ENCODE results near the gene DIS3L2.

DNA sequence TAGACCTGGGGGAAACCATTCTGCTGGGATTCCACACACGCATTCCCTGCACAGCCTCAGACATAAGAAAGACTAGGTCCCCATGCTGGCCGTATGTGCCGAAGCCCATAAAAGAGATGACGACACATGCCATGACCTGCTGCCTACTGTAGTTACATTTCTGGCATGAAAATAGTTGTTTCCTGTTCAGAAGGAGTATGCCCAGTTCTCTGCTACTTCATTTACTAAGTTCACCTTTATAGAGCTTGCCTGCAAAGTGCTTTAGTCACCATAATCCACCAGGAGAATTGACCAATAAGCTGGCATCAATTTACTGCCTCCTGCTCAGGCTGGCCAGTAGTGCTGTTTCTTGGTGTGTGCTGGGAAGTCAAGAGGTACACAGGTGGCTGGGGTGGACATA lies 266.8 kb downstream of the DIS3L2 start:
- TF ChIP-seq L3MBTL2 (conservative IDR thresholded peaks at IDR 0.05) = no peak
- no peak for TF ChIP-seq TARDBP (IDR thresholded peaks at IDR 0.05)
- TF ChIP-seq FOXM1 (IDR thresholded peaks at IDR 0.05; ENCODE audit: borderline replicate concordance) = no peak
- no peak for TF ChIP-seq ELF4 (IDR thresholded peaks at IDR 0.05)
- TF ChIP-seq SUZ12 (IDR thresholded peaks at IDR 0.05) = no peak
- no peak for TF ChIP-seq SP1 (IDR thresholded peaks at IDR 0.05)
- no peak for TF ChIP-seq FOXA1 (IDR thresholded peaks at IDR 0.05)
- TF ChIP-seq FOXK2 (IDR thresholded peaks at IDR 0.05) = no peak
- no peak for TF ChIP-seq ARNT (IDR thresholded peaks at IDR 0.05)
- TF ChIP-seq, protein P1, sequence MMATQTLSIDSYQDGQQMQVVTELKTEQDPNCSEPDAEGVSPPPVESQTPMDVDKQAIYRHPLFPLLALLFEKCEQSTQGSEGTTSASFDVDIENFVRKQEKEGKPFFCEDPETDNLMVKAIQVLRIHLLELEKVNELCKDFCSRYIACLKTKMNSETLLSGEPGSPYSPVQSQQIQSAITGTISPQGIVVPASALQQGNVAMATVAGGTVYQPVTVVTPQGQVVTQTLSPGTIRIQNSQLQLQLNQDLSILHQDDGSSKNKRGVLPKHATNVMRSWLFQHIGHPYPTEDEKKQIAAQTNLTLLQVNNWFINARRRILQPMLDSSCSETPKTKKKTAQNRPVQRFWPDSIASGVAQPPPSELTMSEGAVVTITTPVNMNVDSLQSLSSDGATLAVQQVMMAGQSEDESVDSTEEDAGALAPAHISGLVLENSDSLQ (IDR thresholded peaks at IDR 0.05) = no peak
- no peak for TF ChIP-seq LEF1 (IDR thresholded peaks at IDR 0.05; ENCODE audit: borderline replicate concordance)
- TF ChIP-seq ZNF384 (IDR thresholded peaks at IDR 0.05) = no peak
- TF ChIP-seq BHLHE40 (IDR thresholded peaks at IDR 0.05; ENCODE audit: borderline replicate concordance) = no peak

Measured in HEK293T (cell line).